GM21515 (cell line): ENCODE measurements around the gene PCED1B.

ENCODE experiments used
- ATAC-seq: cut with Tn5 transposase; IDR thresholded peaks from one replicate; pipeline ENCODE4 v1.9.1; 2021; ENCODE audit not compliant: unreplicated experiment

The PCED1B gene

GRCh38 chr12:47224563-47225133 lies 145.2 kb downstream of the PCED1B start:
- ATAC-seq: no peak

- ATAC-seq: no peak
Observed at GRCh38 chr12:47225356-47225755, 145.9 kb downstream of the PCED1B start.

GRCh38 chr12:47226199-47226598 lies 146.8 kb downstream of the PCED1B start:
- no peak for ATAC-seq

- ATAC-seq: no peak
Observed at GRCh38 chr12:47228802-47229201, 149.4 kb downstream of the PCED1B start.

- ATAC-seq: no peak
Observed at GRCh38 chr12:47231456-47231855, 152.0 kb downstream of the PCED1B start.

- no peak for ATAC-seq
Observed at GRCh38 chr12:47234576-47235141, 155.2 kb downstream of the PCED1B start.

- no peak for ATAC-seq
Observed at GRCh38 chr12:47235258-47236040, 156.0 kb downstream of the PCED1B start.

- no peak for ATAC-seq
Observed at GRCh38 chr12:47236109-47236714, 156.8 kb downstream of the PCED1B start.

GRCh38 chr12:47237751-47238211 lies 158.4 kb downstream of the PCED1B start:
- ATAC-seq: no peak

GRCh38 chr12:47238669-47239114 lies 159.3 kb downstream of the PCED1B start:
- ATAC-seq: no peak

- no peak for ATAC-seq
Observed at GRCh38 chr12:47242426-47242825, 163.0 kb downstream of the PCED1B start.

- ATAC-seq: no peak
Observed at GRCh38 chr12:47244835-47245234, 165.4 kb downstream of the PCED1B start.

- no peak for ATAC-seq
Observed at GRCh38 chr12:47245623-47246022, 166.2 kb downstream of the PCED1B start.

GRCh38 chr12:47247418-47247817 lies 168.0 kb downstream of the PCED1B start:
- ATAC-seq: no peak

- ATAC-seq: no peak
Observed at GRCh38 chr12:47249082-47249481, 169.7 kb downstream of the PCED1B start.

GRCh38 chr12:47249719-47250357 lies 170.4 kb downstream of the PCED1B start:
- no peak for ATAC-seq

- ATAC-seq: no peak
Observed at GRCh38 chr12:47251919-47252318, 172.5 kb downstream of the PCED1B start.

GRCh38 chr12:47264951-47265350 lies 185.5 kb downstream of the PCED1B start:
- no peak for ATAC-seq

GRCh38 chr12:47265391-47265790 lies 186.0 kb downstream of the PCED1B start:
- ATAC-seq: no peak

GRCh38 chr12:47267571-47267970 lies 188.2 kb downstream of the PCED1B start:
- no peak for ATAC-seq
